Subcutaneous adipose tissue (tissue), 4 donors: ENCODE results near the gene FAM20C. TPM values are rescaled to one million over a fixed set of nuclear protein-coding genes. Genes with fewer than 3 reads are reported as not detected.

Experiments
- CTCF ChIP-seq: fragments of 450-650 bp; IDR thresholded peaks from one replicate; pipeline ENCODE4 v1.5.1; 2016; ENCODE audit warnings: low read depth, mild to moderate bottlenecking, control low read depth, antibody characterized with exemption, moderate library complexity
- total RNA-seq, 4 donors: library from RNA; depleted of rRNA; stranded (reverse); fragments of >200 nt; gene quantifications; one replicate each; pipeline ENCODE4 v1.1.0, GENCODE V29; 2016

The FAM20C gene
- total RNA-seq, 4 donors from 2014 or later = 21.0 to 82.5 (median 35.6) TPM

- no peak for TF ChIP-seq CTCF
Observed at GRCh38 chr7:154096-154799, 38.1 kb upstream of the FAM20C start.

- TF ChIP-seq CTCF = no peak
Observed at GRCh38 chr7:155469-155900, 36.9 kb upstream of the FAM20C start.

- TF ChIP-seq CTCF = no peak
Observed at GRCh38 chr7:156111-157007, 36.0 kb upstream of the FAM20C start.

GRCh38 chr7:157008-157310 lies 35.4 kb upstream of the FAM20C start:
- no peak for TF ChIP-seq CTCF

GRCh38 chr7:157771-158625 lies 34.4 kb upstream of the FAM20C start:
- no peak for TF ChIP-seq CTCF

- no peak for TF ChIP-seq CTCF
Observed at GRCh38 chr7:158771-159170, 33.6 kb upstream of the FAM20C start.
